Measurements from ENCODE around the gene CA5A. TPM values are rescaled to one million over a fixed set of nuclear protein-coding genes. Genes with fewer than 3 reads are reported as not detected.
A peak's percentile ranks its signal among the peaks of the same experiment; 100 is the strongest.

Gene CA5A
- total and polyA plus RNA-seq, 2 of the 13 experiments (the other 11 are each of a cell fraction or from before 2014, with no cell fraction given): 66.8 to 106 TPM

GRCh38 chr16:87949071-87949744 is 12.9 kb upstream of the CA5A start (continued):
- TF ChIP-seq FUBP1 (CRISPR knock-in tag; IDR thresholded peaks at IDR 0.05; ENCODE audit: borderline replicate concordance) (0 out of 2 replicates have a peak, but pooled peaks have one; percentile 13), NFRKB (IDR thresholded peaks at IDR 0.05) (no peak), IKZF1 (IDR thresholded peaks at IDR 0.05) (no peak), ZNF224 (CRISPR knock-in tag; IDR thresholded peaks at IDR 0.05) (0 out of 2 replicates have a peak, but pooled peaks have one; percentile 33), CTCF (CRISPR knock-in tag; IDR thresholded peaks at IDR 0.05) (no peak), ZFP62 (CRISPR knock-in tag; IDR thresholded peaks at IDR 0.05) (no peak), MTF2 (CRISPR knock-in tag; IDR thresholded peaks at IDR 0.05; ENCODE audit: borderline replicate concordance) (no peak), ZNF350 (CRISPR knock-in tag; IDR thresholded peaks at IDR 0.05; ENCODE audit: borderline replicate concordance, low read depth) (peak; percentile 77), HMGXB3 (CRISPR knock-in tag; IDR thresholded peaks at IDR 0.05; ENCODE audit: borderline replicate concordance) (peak; percentile 93), ATM (IDR thresholded peaks at IDR 0.05; ENCODE audit: borderline replicate concordance) (no peak), AKAP8 (CRISPR knock-in tag; IDR thresholded peaks at IDR 0.05) (no peak), ZBTB4 (CRISPR knock-in tag; IDR thresholded peaks at IDR 0.05; ENCODE audit: borderline replicate concordance) (no peak), ZNF660 (CRISPR knock-in tag; IDR thresholded peaks at IDR 0.05; ENCODE audit: borderline replicate concordance, low read depth) (no peak), GABPA (IDR thresholded peaks at IDR 0.05; ENCODE audit: low read depth, low read length) (no peak), GABPA (CRISPR knock-in tag; IDR thresholded peaks at IDR 0.05; ENCODE audit: low read depth) (peak; percentile 43; the same call in 1 of the 2 replicates), NONO (IDR thresholded peaks at IDR 0.05) (no peak), NONO (CRISPR knock-in tag; conservative IDR thresholded peaks at IDR 0.05) (peak; percentile 60; the same call in 1 of the 2 replicates), ZNF891 (CRISPR knock-in tag; IDR thresholded peaks at IDR 0.05) (peak; percentile 42; the same call in 1 of the 2 replicates), NKX3-1 (CRISPR knock-in tag; IDR thresholded peaks at IDR 0.05) (0 out of 2 replicates have a peak, but pooled peaks have one; percentile 30)
